Fibroblast of skin of right quadriceps (primary cell): Measurements from ENCODE around the gene RSU1.

ENCODE experiments used
- DNase-seq: peaks from one replicate; pipeline ENCODE4 v3.0.0-alpha.2; 2013

RSU1 gene

GRCh38 chr10:16820421-16820820 lies 3.2 kb upstream of the RSU1 start:
- no peak for DNase-seq

GRCh38 chr10:16820018-16820417 lies 2.8 kb upstream of the RSU1 start:
- no peak for DNase-seq

GRCh38 chr10:16819436-16819835 lies 2.2 kb upstream of the RSU1 start:
- DNase-seq = no peak

- DNase-seq = no peak
These were observed 1.8 kb upstream of the RSU1 start for GRCh38 chr10:16819026-16819425.

- DNase-seq = no peak
These were observed 447 bp downstream of the RSU1 start for GRCh38 chr10:16816830-16817124.

GRCh38 chr10:16816171-16816570 lies 1.1 kb downstream of the RSU1 start:
- DNase-seq = no peak

- DNase-seq = no peak
These were observed 3.2 kb downstream of the RSU1 start for GRCh38 chr10:16814012-16814411.

- DNase-seq = no peak
These were observed 4.5 kb downstream of the RSU1 start for GRCh38 chr10:16812676-16813075.

- DNase-seq = no peak
These were observed 5.5 kb downstream of the RSU1 start for GRCh38 chr10:16811765-16812164.

GRCh38 chr10:16811292-16811691 lies 5.9 kb downstream of the RSU1 start:
- DNase-seq = no peak

- peak; percentile 18 for DNase-seq
These were observed 8.0 kb downstream of the RSU1 start for GRCh38 chr10:16809074-16809718.

GRCh38 chr10:16804123-16804522 lies 13.1 kb downstream of the RSU1 start:
- DNase-seq = no peak

- DNase-seq = no peak
These were observed 13.8 kb downstream of the RSU1 start for GRCh38 chr10:16803464-16803863.

GRCh38 chr10:16799621-16800020 lies 17.6 kb downstream of the RSU1 start:
- no peak for DNase-seq

GRCh38 chr10:16798571-16798970 lies 18.7 kb downstream of the RSU1 start:
- DNase-seq = no peak

- no peak for DNase-seq
These were observed 21.7 kb downstream of the RSU1 start for GRCh38 chr10:16795410-16796073.

GRCh38 chr10:16794005-16794404 lies 23.2 kb downstream of the RSU1 start:
- no peak for DNase-seq

GRCh38 chr10:16792675-16793074 lies 24.5 kb downstream of the RSU1 start:
- DNase-seq = peak; percentile 19

- no peak for DNase-seq
These were observed 27.5 kb downstream of the RSU1 start for GRCh38 chr10:16789765-16790164.

GRCh38 chr10:16789261-16789660 lies 28.0 kb downstream of the RSU1 start:
- DNase-seq = no peak

- DNase-seq = no peak
These were observed 28.4 kb downstream of the RSU1 start for GRCh38 chr10:16788778-16789177.

GRCh38 chr10:16788125-16788524 lies 29.1 kb downstream of the RSU1 start:
- DNase-seq = no peak

GRCh38 chr10:16787361-16787791 lies 29.8 kb downstream of the RSU1 start:
- no peak for DNase-seq

- DNase-seq = no peak
These were observed 36.8 kb downstream of the RSU1 start for GRCh38 chr10:16780338-16780880.

GRCh38 chr10:16779384-16779915 lies 37.8 kb downstream of the RSU1 start:
- no peak for DNase-seq
